Measurements from ENCODE around the gene ZNF462.
"Not testable (repeated sequence)": the region's sequence is repeated elsewhere in the genome, so short reads cannot be mapped to it uniquely, and the experiment has no call there.

ZNF462 gene

DNA sequence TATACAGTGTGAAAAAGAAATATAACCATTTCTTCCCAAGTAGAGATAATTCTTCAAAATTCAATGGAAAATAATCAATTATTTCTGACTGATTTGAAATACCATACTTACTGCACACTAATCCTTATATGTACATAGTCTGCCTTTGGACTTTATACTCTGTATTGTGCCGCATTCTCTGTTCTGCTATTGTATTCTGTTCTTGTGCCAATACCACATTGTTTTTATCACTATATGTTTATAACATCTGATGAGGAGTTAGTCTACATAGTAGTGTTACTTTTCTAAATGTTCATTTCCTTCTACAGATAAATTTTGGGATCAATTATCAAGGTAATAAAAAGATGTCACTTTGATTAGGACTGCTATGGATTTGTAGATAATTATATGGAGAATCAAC, 16.7 kb upstream of the ZNF462 start:
- DNase-seq (ENCODE audit: low read depth in 2 of 2): no peak
- TF ChIP-seq, protein P1, sequence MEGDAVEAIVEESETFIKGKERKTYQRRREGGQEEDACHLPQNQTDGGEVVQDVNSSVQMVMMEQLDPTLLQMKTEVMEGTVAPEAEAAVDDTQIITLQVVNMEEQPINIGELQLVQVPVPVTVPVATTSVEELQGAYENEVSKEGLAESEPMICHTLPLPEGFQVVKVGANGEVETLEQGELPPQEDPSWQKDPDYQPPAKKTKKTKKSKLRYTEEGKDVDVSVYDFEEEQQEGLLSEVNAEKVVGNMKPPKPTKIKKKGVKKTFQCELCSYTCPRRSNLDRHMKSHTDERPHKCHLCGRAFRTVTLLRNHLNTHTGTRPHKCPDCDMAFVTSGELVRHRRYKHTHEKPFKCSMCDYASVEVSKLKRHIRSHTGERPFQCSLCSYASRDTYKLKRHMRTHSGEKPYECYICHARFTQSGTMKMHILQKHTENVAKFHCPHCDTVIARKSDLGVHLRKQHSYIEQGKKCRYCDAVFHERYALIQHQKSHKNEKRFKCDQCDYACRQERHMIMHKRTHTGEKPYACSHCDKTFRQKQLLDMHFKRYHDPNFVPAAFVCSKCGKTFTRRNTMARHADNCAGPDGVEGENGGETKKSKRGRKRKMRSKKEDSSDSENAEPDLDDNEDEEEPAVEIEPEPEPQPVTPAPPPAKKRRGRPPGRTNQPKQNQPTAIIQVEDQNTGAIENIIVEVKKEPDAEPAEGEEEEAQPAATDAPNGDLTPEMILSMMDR (IDR thresholded peaks at IDR 0.05; ENCODE audit: low read depth, low read length): no peak
- H3K4me3 ChIP-seq (replicated peaks in 1 of 2; ENCODE audit: low read depth in 2 of 2, low read length in 2 of 2): no peak overlapping the region

DNA sequence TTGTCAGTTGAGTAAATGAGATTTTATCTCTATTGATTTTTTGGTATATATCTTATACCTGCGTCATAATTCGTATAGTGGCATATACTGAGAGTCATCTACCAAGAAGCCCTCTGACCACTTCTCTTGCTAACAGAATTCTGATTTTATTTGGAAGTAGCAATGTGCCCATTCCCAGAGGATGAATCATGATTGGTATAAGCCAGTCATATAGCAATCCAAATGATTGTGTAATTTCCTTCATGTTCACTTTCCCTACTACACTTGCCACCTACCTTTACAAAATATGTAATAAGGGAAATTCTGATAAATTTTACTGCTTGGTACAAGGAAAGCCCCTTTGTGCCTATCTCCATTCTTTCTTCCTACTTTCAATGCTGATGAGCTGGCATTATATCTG, 16.1 kb upstream of the ZNF462 start:
- H3K4me3 ChIP-seq (replicated peaks in 1 of 2; ENCODE audit: low read depth in 2 of 2, low read length in 2 of 2): no peak overlapping the region
- DNase-seq (ENCODE audit: low read depth in 2 of 2): peak; percentile 39 to 83
- TF ChIP-seq, protein P1 (IDR thresholded peaks at IDR 0.05; ENCODE audit: low read depth, low read length): no peak

GRCh38 chr9:106851640-106852039, 11.3 kb upstream of the ZNF462 start:
- DNase-seq (ENCODE audit: low read depth in 2 of 2); H3K4me3 ChIP-seq (replicated peaks in 1 of 2; ENCODE audit: low read depth in 2 of 2, low read length in 2 of 2): not testable (repeated sequence)

DNA sequence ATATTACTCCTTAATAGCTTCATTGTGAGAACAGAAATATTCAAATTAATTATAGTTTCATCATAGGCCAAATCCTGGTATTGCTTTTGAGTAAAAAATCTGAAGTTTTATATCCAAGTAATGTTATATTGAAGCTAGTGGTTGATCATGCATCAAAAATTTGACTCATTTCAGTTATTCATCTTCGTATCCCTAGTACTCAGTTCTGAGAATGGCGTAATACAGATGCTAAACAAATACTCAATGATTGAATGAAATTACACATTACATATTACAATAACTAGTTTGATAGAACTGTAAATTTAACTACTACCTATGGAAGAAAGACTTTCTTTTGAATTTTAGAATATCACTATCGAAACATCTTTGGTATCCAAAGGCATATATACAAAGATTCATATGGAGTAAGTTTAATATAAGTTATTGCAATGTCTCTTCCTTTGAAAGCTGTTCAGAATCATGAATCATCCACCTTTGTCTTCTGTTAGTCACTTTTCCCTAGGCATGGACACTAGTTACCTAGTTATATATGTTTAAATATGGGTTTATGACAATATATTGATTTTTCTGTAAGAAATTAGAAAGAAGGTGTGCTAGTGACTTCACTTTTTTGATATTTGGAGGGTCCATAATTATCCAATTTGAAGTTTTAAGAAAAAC, 5.0 kb upstream of the ZNF462 start:
- TF ChIP-seq, protein P1 (IDR thresholded peaks at IDR 0.05; ENCODE audit: low read depth, low read length): no peak
- peak in 1 of 2 donors; percentile 46 for DNase-seq (ENCODE audit: low read depth in 2 of 2)
- no peak overlapping the region for H3K4me3 ChIP-seq (replicated peaks in 1 of 2; ENCODE audit: low read depth in 2 of 2, low read length in 2 of 2)

- peak overlapping the region; percentile 69 to 79 for H3K4me3 ChIP-seq (replicated peaks in 1 of 2; ENCODE audit: low read depth in 2 of 2, low read length in 2 of 2)
Measured at GRCh38 chr9:106859957-106860720, 2.8 kb upstream of the ZNF462 start.

GRCh38 chr9:106860721-106861639, 2.0 kb upstream of the ZNF462 start:
- TF ChIP-seq, protein P1 (IDR thresholded peaks at IDR 0.05; ENCODE audit: low read depth, low read length): no peak
- DNase-seq (ENCODE audit: low read depth in 2 of 2): peak; percentile 43 to 51
- H3K4me3 ChIP-seq (replicated peaks in 1 of 2; ENCODE audit: low read depth in 2 of 2, low read length in 2 of 2): peak overlapping the region; percentile 69 to 79

More at GRCh38 chr9:106859957-106860720, 2.8 kb upstream of the ZNF462 start:
- DNase-seq (ENCODE audit: low read depth in 2 of 2): peak; percentile 29 to 30
- TF ChIP-seq, protein P1 (IDR thresholded peaks at IDR 0.05; ENCODE audit: low read depth, low read length): no peak

Measured in cardiac fibroblast (primary cell).